OCI-LY1 (cell line): Measurements from ENCODE around the gene NR2C2.

ENCODE experiments used
- EZH2 ChIP-seq: fragments of 200-600 bp; sonication (generic), shearing (Covaris generic); IDR thresholded peaks from 2 replicates; pipeline ENCODE4 v1.8.0; 2017; ENCODE audit warnings: borderline replicate concordance, mixed run types, mild to moderate bottlenecking, antibody characterized with exemption, low read length, moderate library complexity, mixed read lengths
- TF ChIP-seq, protein P1 (sequence below): fragments of 200-600 bp; sonication (generic), shearing (Covaris generic); IDR thresholded peaks from 2 replicates; pipeline ENCODE4 v1.5.1; 2017; ENCODE audit warnings: mild to moderate bottlenecking, antibody characterized with exemption, low read length, moderate library complexity, mixed read lengths

DNA sequence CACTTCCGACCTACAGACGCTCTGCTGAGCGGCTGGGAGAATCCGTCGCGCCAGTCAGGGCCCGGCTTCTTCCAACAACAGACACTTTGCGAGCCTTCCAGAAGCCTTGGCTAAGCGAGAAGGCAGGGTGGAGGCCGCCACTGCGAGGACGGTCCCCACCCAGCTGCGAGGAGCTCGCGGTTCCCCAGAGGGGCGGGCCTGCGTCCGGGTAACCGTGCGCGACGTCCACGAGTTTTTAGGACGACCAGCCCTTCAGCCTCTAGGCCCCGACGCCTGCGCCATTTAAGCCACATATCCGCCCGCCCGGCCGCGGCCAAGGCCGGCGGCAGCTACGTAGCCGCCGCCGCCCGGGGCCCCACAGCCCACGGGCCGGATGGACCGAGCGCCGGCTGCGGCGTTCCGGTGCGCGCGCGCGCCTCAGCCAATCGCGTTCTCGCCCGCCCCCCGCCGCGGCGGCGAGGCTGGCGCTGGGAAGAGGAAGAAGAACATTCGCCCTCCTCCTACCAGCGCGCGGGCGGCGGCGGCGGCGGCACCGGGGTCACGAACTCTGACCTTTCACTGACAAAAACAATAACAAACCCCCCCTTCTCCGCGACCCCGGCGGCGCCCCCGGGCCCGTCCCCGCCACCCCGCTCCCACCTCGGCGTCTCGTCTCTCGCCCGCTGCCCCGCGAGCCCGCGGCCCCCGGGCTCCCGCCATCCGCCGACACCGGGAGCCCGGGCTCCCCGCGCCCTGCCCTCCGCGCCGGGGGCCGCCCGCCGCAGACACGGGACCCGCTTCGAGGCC is at the start of gene NR2C2:
- TF ChIP-seq, protein P1, sequence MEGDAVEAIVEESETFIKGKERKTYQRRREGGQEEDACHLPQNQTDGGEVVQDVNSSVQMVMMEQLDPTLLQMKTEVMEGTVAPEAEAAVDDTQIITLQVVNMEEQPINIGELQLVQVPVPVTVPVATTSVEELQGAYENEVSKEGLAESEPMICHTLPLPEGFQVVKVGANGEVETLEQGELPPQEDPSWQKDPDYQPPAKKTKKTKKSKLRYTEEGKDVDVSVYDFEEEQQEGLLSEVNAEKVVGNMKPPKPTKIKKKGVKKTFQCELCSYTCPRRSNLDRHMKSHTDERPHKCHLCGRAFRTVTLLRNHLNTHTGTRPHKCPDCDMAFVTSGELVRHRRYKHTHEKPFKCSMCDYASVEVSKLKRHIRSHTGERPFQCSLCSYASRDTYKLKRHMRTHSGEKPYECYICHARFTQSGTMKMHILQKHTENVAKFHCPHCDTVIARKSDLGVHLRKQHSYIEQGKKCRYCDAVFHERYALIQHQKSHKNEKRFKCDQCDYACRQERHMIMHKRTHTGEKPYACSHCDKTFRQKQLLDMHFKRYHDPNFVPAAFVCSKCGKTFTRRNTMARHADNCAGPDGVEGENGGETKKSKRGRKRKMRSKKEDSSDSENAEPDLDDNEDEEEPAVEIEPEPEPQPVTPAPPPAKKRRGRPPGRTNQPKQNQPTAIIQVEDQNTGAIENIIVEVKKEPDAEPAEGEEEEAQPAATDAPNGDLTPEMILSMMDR, result no peak
- TF ChIP-seq EZH2, result no peak
